GM18870 (cell line): ENCODE measurements around the gene ZBTB25.
A peak's percentile ranks its signal among the peaks of the same experiment; 100 is the strongest.

ENCODE experiments used
- ATAC-seq: cut with Tn5 transposase; IDR thresholded peaks from one replicate; pipeline ENCODE4 v1.9.1; 2021; ENCODE audit warnings: moderate library complexity; ENCODE audit not compliant: unreplicated experiment

ZBTB25 gene

GRCh38 chr14:64488590-64489099 lies 15.0 kb downstream of the ZBTB25 start:
- no peak for ATAC-seq

- ATAC-seq: no peak
These were observed 24.9 kb downstream of the ZBTB25 start for GRCh38 chr14:64478634-64479250.

GRCh38 chr14:64476438-64476837 lies 27.2 kb downstream of the ZBTB25 start:
- ATAC-seq: no peak

- ATAC-seq: no peak
These were observed 27.9 kb downstream of the ZBTB25 start for GRCh38 chr14:64475585-64476273.

GRCh38 chr14:64474698-64475097 lies 28.9 kb downstream of the ZBTB25 start:
- no peak for ATAC-seq

GRCh38 chr14:64474041-64474440 lies 29.6 kb downstream of the ZBTB25 start:
- no peak for ATAC-seq

- no peak for ATAC-seq
These were observed 35.2 kb downstream of the ZBTB25 start for GRCh38 chr14:64468451-64468850.

- no peak for ATAC-seq
These were observed 36.1 kb downstream of the ZBTB25 start for GRCh38 chr14:64467566-64467965.

GRCh38 chr14:64467101-64467500 lies 36.5 kb downstream of the ZBTB25 start:
- no peak for ATAC-seq

- no peak for ATAC-seq
These were observed 37.6 kb downstream of the ZBTB25 start for GRCh38 chr14:64465831-64466554.

GRCh38 chr14:64465191-64465822 lies 38.3 kb downstream of the ZBTB25 start, which contains the start of gene AKAP5:
Gene AKAP5, plus strand, starts transcription at chr14:64465499. Its CDS starts 2,896 bp downstream, at chr14:64468395.
- ATAC-seq: peak; percentile 43

- ATAC-seq: no peak
These were observed 39.0 kb downstream of the ZBTB25 start for GRCh38 chr14:64464651-64465050.

GRCh38 chr14:64463873-64464272 lies 39.8 kb downstream of the ZBTB25 start:
- no peak for ATAC-seq

- ATAC-seq: no peak
These were observed 40.4 kb downstream of the ZBTB25 start for GRCh38 chr14:64463195-64463594.

- no peak for ATAC-seq
These were observed 42.4 kb downstream of the ZBTB25 start for GRCh38 chr14:64461221-64461620.

GRCh38 chr14:64459405-64460136 lies 44.1 kb downstream of the ZBTB25 start:
- ATAC-seq: no peak

- ATAC-seq: no peak
These were observed 49.0 kb downstream of the ZBTB25 start for GRCh38 chr14:64454671-64455070.

- no peak for ATAC-seq
These were observed 53.4 kb downstream of the ZBTB25 start for GRCh38 chr14:64450255-64450654.

GRCh38 chr14:64447876-64448670 lies 55.6 kb downstream of the ZBTB25 start:
- no peak for ATAC-seq
